ENCODE results near the gene CNGA2. TPM values are rescaled to one million over a fixed set of nuclear protein-coding genes. Genes with fewer than 3 reads are reported as not detected.
A peak's percentile ranks its signal among the peaks of the same experiment; 100 is the strongest.

CNGA2 gene
- total RNA-seq, 1 experiment from 2014 or later = not detected

GRCh38 chrX:151711787-151712186 is 22.8 kb upstream of the CNGA2 start:
- peak; percentile 18 for DNase-seq (ENCODE audit: low read depth)

GRCh38 chrX:151712253-151712652 is 22.3 kb upstream of the CNGA2 start:
- DNase-seq (ENCODE audit: low read depth) = no peak

- peak; percentile 6 for DNase-seq (ENCODE audit: low read depth)
Measured at GRCh38 chrX:151713849-151714248, 20.7 kb upstream of the CNGA2 start.

GRCh38 chrX:151714362-151714761 is 20.2 kb upstream of the CNGA2 start:
- DNase-seq (ENCODE audit: low read depth) = no peak

- no peak for DNase-seq (ENCODE audit: low read depth)
Measured at GRCh38 chrX:151715752-151716151, 18.8 kb upstream of the CNGA2 start, which contains the start of gene FATE1. Gene FATE1, plus strand, starts transcription at chrX:151716035. Its CDS starts 85 bp downstream, at chrX:151716120.

- peak; percentile 13 for DNase-seq (ENCODE audit: low read depth)
Measured at GRCh38 chrX:151722241-151722846, 12.2 kb upstream of the CNGA2 start.

- no peak for DNase-seq (ENCODE audit: low read depth)
Measured at GRCh38 chrX:151723156-151723760, 11.3 kb upstream of the CNGA2 start.

GRCh38 chrX:151724563-151725337 is 9.8 kb upstream of the CNGA2 start:
- DNase-seq (ENCODE audit: low read depth) = no peak

GRCh38 chrX:151725338-151725614 is 9.3 kb upstream of the CNGA2 start:
- DNase-seq (ENCODE audit: low read depth) = no peak

- DNase-seq (ENCODE audit: low read depth) = no peak
Measured at GRCh38 chrX:151726751-151727150, 7.8 kb upstream of the CNGA2 start.

GRCh38 chrX:151727346-151727745 is 7.2 kb upstream of the CNGA2 start:
- no peak for DNase-seq (ENCODE audit: low read depth)

GRCh38 chrX:151729056-151729725 is 5.4 kb upstream of the CNGA2 start:
- DNase-seq (ENCODE audit: low read depth) = no peak

GRCh38 chrX:151735219-151735618 is 673 bp downstream of the CNGA2 start:
- DNase-seq (ENCODE audit: low read depth) = no peak

GRCh38 chrX:151736685-151737084 is 2.1 kb downstream of the CNGA2 start:
- DNase-seq (ENCODE audit: low read depth) = no peak

- DNase-seq (ENCODE audit: low read depth) = no peak
Measured at GRCh38 chrX:151737494-151737893, 2.9 kb downstream of the CNGA2 start.

GRCh38 chrX:151738751-151739150 is 4.2 kb downstream of the CNGA2 start:
- DNase-seq (ENCODE audit: low read depth) = no peak

GRCh38 chrX:151741606-151742005 is 7.1 kb downstream of the CNGA2 start:
- no peak for DNase-seq (ENCODE audit: low read depth)

- no peak for DNase-seq (ENCODE audit: low read depth)
Measured at GRCh38 chrX:151742311-151742710, 7.8 kb downstream of the CNGA2 start.

GRCh38 chrX:151743651-151744470 is 9.3 kb downstream of the CNGA2 start:
- DNase-seq (ENCODE audit: low read depth) = no peak

- no peak for DNase-seq (ENCODE audit: low read depth)
Measured at GRCh38 chrX:151745651-151746050, 11.1 kb downstream of the CNGA2 start.

GRCh38 chrX:151746502-151746901 is 12.0 kb downstream of the CNGA2 start:
- no peak for DNase-seq (ENCODE audit: low read depth)
